Ovary (tissue), 9 donors: Measurements from ENCODE around the gene CCL27. TPM values are rescaled to one million over a fixed set of nuclear protein-coding genes. Genes with fewer than 3 reads are reported as not detected.

Experiments
- DNase-seq, 5 donors: peaks; one replicate each; pipeline ENCODE4 v3.0.0-alpha.2; 2019 to 2020
- H3K27ac ChIP-seq, 2 donors: fragments of 200-600 bp; one replicate each; pipeline versions ENCODE4 v1.5.1 to v1.8.0; 2019 to 2022
- H3K27me3 ChIP-seq: fragments of 200-600 bp; one replicate; pipeline ENCODE4 v1.8.0; 2022
- H3K36me3 ChIP-seq: fragments of 200-600 bp; sonication (generic); one replicate; pipeline ENCODE4 v1.5.1; 2019
- H3K4me1 ChIP-seq: one replicate; pipeline ENCODE4 v1.8.1; 2013; ENCODE audit warnings: mild to moderate bottlenecking, moderate library complexity; ENCODE audit not compliant: insufficient read depth
- H3K4me3 ChIP-seq: fragments of 200-600 bp; sonication (generic); one replicate; pipeline ENCODE4 v1.5.1; 2017
- H3K9me3 ChIP-seq, 2 donors: fragments of 200-600 bp in 1 of 2; sonication (generic) in 1 of 2; one replicate each; pipeline versions ENCODE4 v1.5.1 to v1.8.1; 2013 to 2019; ENCODE audit warnings: mild to moderate bottlenecking in 1 of 2, moderate library complexity in 1 of 2
- EP300 ChIP-seq: sonication (generic); formaldehyde crosslinking; IDR thresholded peaks from one replicate; pipeline ENCODE4 v1.6.1; 2017; ENCODE audit warnings: antibody characterized with exemption
- POLR2A ChIP-seq: fragments of 450-650 bp; IDR thresholded peaks from one replicate; pipeline ENCODE4 v1.6.1; 2017; ENCODE audit warnings: antibody characterized with exemption, mild to moderate bottlenecking, moderate library complexity
- WGBS, 3 donors: extraction: QIAGEN DNeasy Blood & Tissue Kit in 1 of 3; methylation state at CpG; one replicate each; pipeline versions ENCODE4 v1.1.5 to v1.1.7; 2013 to 2017; 5-methylcytosine and 5-hydroxymethylcytosine counted together
- intact Hi-C, 4 donors: fragments of 100-400 bp; cut with DNase I; formaldehyde crosslinking; loops; one replicate each; pipeline versions ENCODE4 v1.11.0 to v1.15.1; 2022 to 2023
- polyA plus RNA-seq, 2 donors: library from polyadenylated mRNA; stranded (reverse); fragments of 200-250 nt in 1 of 2; fragments of 350-450 nt in 1 of 2; fragmentation: Illumina TruSeq in 1 of 2; extraction: RNeasy Lipid Tissue Mini Kit (QIAGEN cat#74804) in 1 of 2; gene quantifications; one replicate each; pipeline ENCODE4 v1.2.3, GENCODE V29; 2013 to 2014
- total RNA-seq, 7 donors: library from RNA; depleted of rRNA in 2 of 7; stranded (reverse); fragments of >200 nt in 2 of 7; fragmentation: NEBNext Ultra II Directional in 3 of 7; extraction: Animal tissue kit (Norgen Biotek cat#: 25700) in 3 of 7; gene quantifications; one replicate each; pipeline versions ENCODE4 v1.1.0 to v1.2.4, GENCODE V29; 2016 to 2023
- TF ChIP-seq, protein P1 (sequence below), 3 donors: fragments of 450-650 bp in 2 of 3; fragments of 200-600 bp in 1 of 3; IDR thresholded peaks; one replicate each; pipeline versions ENCODE4 v1.5.1 to v1.8.0; 2016 to 2022; ENCODE audit warnings: antibody characterized with exemption in 3 of 3, mild to moderate bottlenecking in 1 of 3
- donor health status: DM: no; HTN: no; CAD: no; lungs with moderate emphysema.
- donor health status: DM: no; HTN: no; CAD: no.
- donor health status: Bipolar disorder and iron deficiency.
- donor health status: DM: yes; HTN: yes; CAD: no.
- donor health status: DM: no; HTN: no; CAD: no.
- donor health status: DM: yes; HTN: yes; CAD: no.

The CCL27 gene
- total and polyA plus RNA-seq, 9 donors = 0.21 to 1.1 (median 0.66) TPM; not detected in 4

- intact Hi-C loops = loop anchor here in 1 of 4 donors (5.0 kb wide), 1 partner anchor 64 kb away; no protein-coding TSS in a partner anchor
- TF ChIP-seq, protein P1, sequence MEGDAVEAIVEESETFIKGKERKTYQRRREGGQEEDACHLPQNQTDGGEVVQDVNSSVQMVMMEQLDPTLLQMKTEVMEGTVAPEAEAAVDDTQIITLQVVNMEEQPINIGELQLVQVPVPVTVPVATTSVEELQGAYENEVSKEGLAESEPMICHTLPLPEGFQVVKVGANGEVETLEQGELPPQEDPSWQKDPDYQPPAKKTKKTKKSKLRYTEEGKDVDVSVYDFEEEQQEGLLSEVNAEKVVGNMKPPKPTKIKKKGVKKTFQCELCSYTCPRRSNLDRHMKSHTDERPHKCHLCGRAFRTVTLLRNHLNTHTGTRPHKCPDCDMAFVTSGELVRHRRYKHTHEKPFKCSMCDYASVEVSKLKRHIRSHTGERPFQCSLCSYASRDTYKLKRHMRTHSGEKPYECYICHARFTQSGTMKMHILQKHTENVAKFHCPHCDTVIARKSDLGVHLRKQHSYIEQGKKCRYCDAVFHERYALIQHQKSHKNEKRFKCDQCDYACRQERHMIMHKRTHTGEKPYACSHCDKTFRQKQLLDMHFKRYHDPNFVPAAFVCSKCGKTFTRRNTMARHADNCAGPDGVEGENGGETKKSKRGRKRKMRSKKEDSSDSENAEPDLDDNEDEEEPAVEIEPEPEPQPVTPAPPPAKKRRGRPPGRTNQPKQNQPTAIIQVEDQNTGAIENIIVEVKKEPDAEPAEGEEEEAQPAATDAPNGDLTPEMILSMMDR (IDR thresholded peaks at IDR 0.05) = no peak
- no peak for TF ChIP-seq EP300
- TF ChIP-seq POLR2A = no peak
- Histone ChIP-seq H3K27ac (peak overlapping the region; percentile 15 to 77), H3K27me3 (no peaks in the 10 kb centered on the region), H3K4me1 (peaks cover 8% of the 10 kb centered on the region), H3K4me3 (peak overlapping the region; percentile 65), H3K36me3 (no peaks in the 10 kb centered on the region), H3K9me3 (no peaks in the 10 kb centered on the region)
- no peak for DNase-seq
- 8 to 14% (median 10%) methylated on average over 7 of the region's 7 CpGs for WGBS, 3 donors
Observed at GRCh38 chr9:34638138-34638445, 24.4 kb downstream of the CCL27 start.

GRCh38 chr9:34637356-34638137 is 24.9 kb downstream of the CCL27 start, which contains the start of gene SIGMAR1:
SIGMAR1 (minus strand) TSS chr9:34637787; CDS start chr9:34637697, 90 bp downstream.
- no peaks in the 10 kb centered on the region for H3K36me3 ChIP-seq
- 0 to 1% (median 0%) methylated on average over 52 to 74 of the region's 74 CpGs for WGBS, 3 donors
- TF ChIP-seq EP300 = no peak
- TF ChIP-seq, protein P1 (IDR thresholded peaks at IDR 0.05) = no peak
- TF ChIP-seq POLR2A = peak; percentile 81
- no peaks in the 10 kb centered on the region for H3K9me3 ChIP-seq
- intact Hi-C loops = loop anchor here in 1 of 4 donors (5.0 kb wide), 1 partner anchor 65 kb away; no protein-coding TSS in a partner anchor
- peak within 1 kb of the TSS; percentile 65 for H3K4me3 ChIP-seq
- H3K27me3 ChIP-seq = no peaks in the 10 kb centered on the region
- peaks cover 8% of the 10 kb centered on the region for H3K4me1 ChIP-seq
- DNase-seq = peak; percentile 93 to 96 (median 95)
- peak within 1 kb of the TSS; percentile 15 to 77 for H3K27ac ChIP-seq

DNA sequence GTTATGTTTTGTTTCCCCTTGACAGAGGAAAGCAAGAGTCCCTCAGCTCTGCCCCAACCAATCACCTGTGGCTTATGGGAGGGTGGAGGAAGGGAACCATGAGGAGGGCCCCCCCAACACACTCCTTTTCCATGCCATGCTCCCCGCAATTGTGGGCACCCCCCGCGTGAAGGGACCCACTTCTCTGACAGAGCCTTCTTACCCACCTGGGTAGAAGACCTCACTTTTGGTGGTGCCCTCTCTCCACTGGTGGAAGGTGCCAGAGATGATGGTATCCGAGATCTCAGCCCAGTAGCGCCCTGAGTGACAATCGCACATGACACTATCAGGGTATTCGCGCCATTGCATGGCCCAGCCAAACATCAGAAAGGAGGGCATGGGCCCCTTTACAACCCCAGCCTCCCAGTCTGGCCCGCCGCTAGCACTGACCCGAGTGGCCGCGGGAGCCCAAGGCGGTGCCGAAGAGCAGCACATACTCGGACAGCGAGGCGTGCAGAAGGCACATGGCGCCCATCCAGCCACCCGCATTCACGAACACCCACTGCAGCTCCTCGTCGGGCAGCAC is 25.6 kb downstream of the CCL27 start:
- TF ChIP-seq EP300 = no peak
- no peak for TF ChIP-seq POLR2A
- TF ChIP-seq, protein P1 (IDR thresholded peaks at IDR 0.05) = no peak
- WGBS, 3 donors = 4 to 7% (median 5%) methylated on average over 22 to 23 of the region's 23 CpGs
- H3K27ac ChIP-seq = peak overlapping the region in 1 of 2 donors; percentile 77

GRCh38 chr9:34635556-34635955 is 26.9 kb downstream of the CCL27 start:
- intact Hi-C loops = loop anchor here in 1 of 4 donors (5.0 kb wide), 1 partner anchor 67 kb away; no protein-coding TSS in a partner anchor

More for the DNA sequence above, 25.6 kb downstream of the CCL27 start:
- peak overlapping the region; percentile 65 for H3K4me3 ChIP-seq
- H3K9me3 ChIP-seq = no peaks in the 10 kb centered on the region
- no peaks in the 10 kb centered on the region for H3K36me3 ChIP-seq
- peak in 2 of 5 donors; percentile 51 to 52 for DNase-seq
- peaks cover 8% of the 10 kb centered on the region for H3K4me1 ChIP-seq
- intact Hi-C loops = loop anchor here in 1 of 4 donors (5.0 kb wide), 1 partner anchor 65 kb away; no protein-coding TSS in a partner anchor
- H3K27me3 ChIP-seq = no peaks in the 10 kb centered on the region

More at GRCh38 chr9:34635556-34635955, 26.9 kb downstream of the CCL27 start:
- H3K9me3 ChIP-seq = no peaks in the 10 kb centered on the region
- DNase-seq = no peak
- H3K4me3 ChIP-seq = no peak overlapping the region
- no peak overlapping the region for H3K27ac ChIP-seq
- 91 to 94% (median 92%) methylated on average over 14 of the region's 14 CpGs for WGBS, 3 donors
- no peaks in the 10 kb centered on the region for H3K36me3 ChIP-seq
- TF ChIP-seq EP300 (no peak), POLR2A (no peak)
- TF ChIP-seq, protein P1 (IDR thresholded peaks at IDR 0.05) = no peak
- H3K4me1 ChIP-seq = peaks cover 8% of the 10 kb centered on the region
- H3K27me3 ChIP-seq = no peaks in the 10 kb centered on the region
